HG03565 (cell line): Measurements from ENCODE around the gene UBE3A.

ENCODE experiments used
- ATAC-seq: cut with Tn5 transposase; IDR thresholded peaks from one replicate; pipeline ENCODE4 v1.9.1; 2021; ENCODE audit warnings: mild to moderate bottlenecking, moderate library complexity; ENCODE audit not compliant: unreplicated experiment

The UBE3A gene

DNA sequence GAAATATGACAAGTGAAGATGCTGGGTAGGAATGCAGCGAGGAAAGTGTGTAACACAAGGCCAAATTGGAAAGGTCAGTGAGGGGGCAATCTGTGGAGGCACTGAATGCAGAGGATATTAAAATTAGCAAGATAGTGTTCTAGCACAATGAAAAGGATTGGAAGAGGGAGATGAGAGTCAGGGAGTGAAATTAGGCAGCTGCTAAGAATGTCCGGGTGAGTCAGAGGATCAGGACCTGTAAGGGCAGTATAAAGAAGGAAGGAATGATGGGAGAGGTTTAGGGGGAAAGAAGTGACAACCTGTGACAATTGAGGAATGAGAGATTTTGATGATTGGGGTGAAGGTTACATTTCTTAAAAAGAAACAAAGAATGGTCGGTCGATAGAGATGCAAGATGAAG, 103.5 kb downstream of the UBE3A start:
- ATAC-seq, result no peak

DNA sequence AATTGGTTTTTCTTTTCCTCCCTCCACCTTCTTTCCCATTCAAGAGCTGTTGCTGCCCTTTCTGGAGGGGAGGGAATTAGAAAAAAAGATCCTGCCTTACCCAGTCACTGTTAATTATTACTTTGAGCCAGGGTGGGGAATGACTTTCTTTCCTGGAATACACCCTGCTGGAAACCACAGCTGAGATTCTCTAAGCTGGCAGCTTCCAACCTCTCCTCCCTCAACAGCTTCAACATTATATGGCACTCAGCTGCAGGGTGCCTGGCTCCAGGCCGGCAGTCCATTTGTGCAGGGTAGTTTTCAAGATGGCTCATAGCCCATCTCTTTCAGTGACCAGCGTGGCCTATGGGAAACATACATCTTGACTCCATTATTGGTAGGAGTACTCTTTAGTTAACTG, 105.8 kb downstream of the UBE3A start:
- ATAC-seq, result no peak

DNA sequence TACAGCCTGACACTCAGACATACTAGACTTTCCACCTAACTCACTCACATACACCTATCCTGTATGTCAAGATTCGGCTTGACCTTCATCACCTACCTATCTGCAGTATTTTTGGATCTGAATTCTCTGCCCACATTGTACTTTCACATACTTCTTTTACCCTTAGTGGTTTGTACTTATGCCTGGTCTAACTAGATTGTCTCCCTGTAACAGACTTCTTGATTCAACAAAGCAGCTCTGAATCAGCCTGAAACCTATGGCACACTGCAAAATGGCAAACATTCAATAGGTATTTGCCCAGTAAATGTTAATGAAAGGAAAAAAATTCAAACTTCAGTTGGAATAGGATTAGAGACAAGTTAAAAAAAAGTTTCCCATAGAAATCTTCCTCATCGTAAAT, 106.5 kb downstream of the UBE3A start:
- no peak for ATAC-seq

DNA sequence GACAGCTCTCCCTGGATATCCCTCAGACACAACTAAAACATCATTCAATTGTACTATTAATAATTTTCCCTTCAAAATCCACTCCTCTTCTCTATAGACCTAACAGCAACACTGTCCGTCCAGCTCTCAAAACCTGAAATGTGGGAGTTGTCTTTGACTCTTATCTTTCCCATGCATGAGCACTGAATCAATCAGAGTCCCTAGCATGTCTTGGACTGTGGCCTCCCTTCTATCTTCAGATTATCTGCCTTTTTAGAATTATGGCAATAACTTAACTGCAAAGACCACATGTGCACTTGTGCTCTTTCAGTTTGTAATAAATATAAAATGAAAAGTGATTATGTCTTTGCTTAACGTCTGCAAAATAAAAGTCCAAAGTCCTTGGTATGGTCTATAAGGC, 107.0 kb downstream of the UBE3A start:
- no peak for ATAC-seq

DNA sequence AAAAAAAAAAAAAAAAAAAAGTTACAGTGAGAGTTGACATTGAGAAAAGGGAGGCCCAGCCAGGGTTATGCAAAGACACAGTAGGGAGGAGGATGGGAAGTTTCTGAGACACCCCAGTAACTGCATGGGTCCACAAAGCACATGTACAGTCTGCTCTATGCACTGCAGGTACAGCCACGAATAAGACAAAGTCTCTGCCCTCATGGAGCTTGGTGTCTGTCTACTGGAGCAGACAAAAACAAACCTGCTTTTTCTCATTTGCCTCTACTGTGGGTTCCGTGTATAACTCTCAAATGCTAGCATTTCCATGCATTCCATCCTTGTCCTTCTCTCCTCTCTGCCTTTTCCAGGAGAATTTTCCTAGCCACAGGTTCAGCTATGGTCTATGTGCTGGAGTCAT, 107.4 kb downstream of the UBE3A start:
- no peak for ATAC-seq

DNA sequence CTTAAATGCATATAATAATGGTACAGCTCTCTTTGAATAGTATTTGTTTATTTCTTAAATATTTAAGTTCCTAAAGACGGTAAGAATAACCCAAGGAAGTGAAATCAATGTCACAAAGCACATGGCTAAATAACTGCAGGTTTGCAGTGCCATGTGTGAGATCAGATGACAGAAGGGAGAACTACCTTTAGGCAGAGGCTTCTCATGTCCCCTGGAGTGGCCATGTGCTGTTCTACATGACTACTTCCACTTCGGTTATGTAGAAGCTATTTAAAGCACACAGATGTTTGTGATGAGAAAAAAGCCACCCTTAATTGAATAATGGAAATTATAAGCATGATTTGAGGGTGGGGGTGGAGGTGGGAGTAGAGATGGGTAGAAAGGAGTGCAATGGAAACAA, 109.1 kb downstream of the UBE3A start:
- ATAC-seq, result no peak

DNA sequence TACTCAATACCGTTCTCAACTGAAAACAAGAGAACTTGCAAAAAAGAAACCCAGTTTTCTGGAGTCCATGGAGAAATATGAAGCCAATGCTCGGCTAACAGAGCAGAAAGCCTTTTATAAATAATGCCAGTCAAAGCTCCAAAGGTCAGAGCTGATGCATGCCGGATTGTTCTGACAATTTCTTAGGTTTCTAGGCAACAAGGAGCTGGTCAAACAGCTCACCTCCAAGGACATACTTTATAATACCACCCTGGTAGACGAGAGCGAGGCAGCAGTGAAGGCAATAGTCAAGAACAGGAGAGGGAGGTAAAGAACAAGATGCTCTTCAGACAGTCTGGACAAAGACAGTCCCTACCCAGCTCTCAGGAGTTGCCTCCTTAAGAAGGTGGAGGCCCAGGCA, 111.1 kb downstream of the UBE3A start:
- no peak for ATAC-seq

DNA sequence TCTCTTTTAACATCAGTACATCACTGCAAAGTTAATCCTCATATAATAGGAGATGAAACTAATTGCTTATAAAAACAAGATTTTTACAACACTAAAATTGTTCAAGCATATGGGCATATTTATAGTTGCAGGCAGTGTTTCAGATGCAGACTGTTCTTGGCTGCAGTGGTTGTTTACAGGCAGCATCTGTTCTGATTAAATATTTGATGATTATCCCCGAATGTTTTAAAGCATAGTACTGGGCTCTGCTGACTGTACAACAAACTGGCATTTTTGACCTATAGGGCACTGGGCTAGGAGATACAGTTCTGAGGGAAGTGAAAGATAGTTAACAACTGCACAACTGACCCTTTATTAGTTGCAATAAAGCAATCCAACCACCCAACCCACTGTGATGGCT, 113.6 kb downstream of the UBE3A start:
- ATAC-seq, result no peak

DNA sequence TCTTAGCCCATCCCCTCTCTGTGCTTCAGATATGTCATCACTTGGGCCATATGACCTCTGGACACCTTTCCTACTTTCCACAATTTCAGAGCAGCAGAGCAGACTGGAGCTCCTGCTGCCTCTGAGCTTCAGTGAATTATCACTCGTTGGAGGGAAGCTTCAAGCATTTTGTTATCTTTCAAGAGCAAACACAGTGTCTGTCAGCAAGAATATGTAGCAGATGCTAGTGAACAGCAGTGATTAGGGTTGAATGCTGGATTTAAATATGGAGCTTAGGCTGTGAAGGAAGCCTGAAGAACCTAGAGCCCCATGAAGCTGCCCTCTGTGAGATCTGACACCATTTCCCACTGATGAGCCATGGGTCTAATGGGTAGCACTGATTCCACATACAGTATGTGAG, 115.4 kb downstream of the UBE3A start:
- no peak for ATAC-seq

DNA sequence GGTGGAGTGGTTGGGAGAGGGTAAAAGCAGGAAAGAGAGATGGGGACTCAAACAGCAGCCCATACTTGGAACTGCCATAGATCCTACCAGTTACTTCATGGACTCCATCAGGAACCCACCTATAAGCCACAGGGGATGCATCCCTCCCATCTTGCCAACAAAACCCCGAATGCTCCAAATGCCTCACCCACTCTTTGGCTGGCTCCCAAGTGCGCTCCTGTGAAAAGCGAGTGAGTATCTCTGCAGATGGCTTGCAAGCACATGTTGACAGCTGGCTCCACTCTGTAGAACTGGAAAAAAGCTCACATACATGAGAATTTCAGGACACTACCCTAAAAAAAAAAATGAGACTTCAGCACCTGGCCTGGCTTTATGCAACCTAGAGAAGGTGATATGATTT, 151.0 kb downstream of the UBE3A start:
- ATAC-seq, result no peak
